ENCODE measurements around the gene HOMER3. TPM values are rescaled to one million over a fixed set of nuclear protein-coding genes. Genes with fewer than 3 reads are reported as not detected.

Gene HOMER3
- total RNA-seq, 2 experiments from 2014 or later, result 1.0 to 1.3 TPM

- CTCF ChIA-PET, result no interaction called here
These were observed 8.7 kb downstream of the HOMER3 start for GRCh38 chr19:18932216-18932841.

DNA sequence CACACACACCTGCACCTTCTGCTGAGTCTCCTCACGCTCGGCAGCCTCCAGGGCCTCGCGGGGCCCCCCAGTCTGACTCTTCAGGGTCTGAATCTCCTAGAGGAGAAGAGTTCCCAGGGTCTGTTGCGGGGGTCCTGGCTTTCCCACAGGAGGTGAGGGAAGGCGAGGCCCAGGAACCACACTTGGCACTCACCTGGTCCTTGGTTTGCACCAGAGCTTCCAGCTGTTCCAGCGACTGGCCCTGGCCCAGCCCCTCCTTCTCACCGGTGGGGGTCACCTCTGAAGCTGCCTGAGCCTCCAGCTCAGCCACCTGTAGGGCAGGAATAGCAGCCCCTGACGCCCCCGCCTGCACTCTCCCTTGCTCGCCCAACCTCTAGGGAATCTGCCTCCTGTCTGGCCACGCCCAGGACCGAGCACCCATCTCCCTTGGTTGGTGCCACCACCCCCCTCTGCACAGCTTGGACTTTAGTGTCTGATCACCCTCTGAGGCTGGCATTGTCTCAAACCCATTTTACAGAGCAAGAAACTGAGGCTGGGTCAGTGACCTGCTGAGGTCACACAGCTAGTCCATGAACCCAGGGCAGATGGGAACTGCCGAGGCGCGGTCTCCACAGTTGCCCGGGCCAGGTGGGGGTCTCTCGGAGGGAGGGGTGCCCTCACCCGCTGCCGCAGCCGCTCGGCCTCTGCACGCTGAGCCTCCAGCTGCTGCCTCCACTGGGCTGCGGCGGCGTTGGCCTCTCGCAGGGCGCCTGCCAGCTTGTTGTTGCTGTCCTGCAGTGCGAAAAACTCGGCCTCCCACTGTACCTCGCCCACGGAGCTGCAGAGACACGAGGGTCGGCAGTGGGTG lies 9.5 kb downstream of the HOMER3 start:
- POLR2A ChIA-PET, result interaction anchor here (0.6 kb wide), 1 partner anchor 89 kb away, joined by 3 read pairs; no protein-coding TSS in a partner anchor
- CTCF ChIA-PET, result no interaction called here

More at GRCh38 chr19:18932216-18932841, 8.7 kb downstream of the HOMER3 start:
- POLR2A ChIA-PET, result interaction anchor here (0.5 to 0.8 kb wide), 3 partner anchors 13 to 89 kb away, joined by 3 read pairs; partner anchors contain the start of genes COPE and DDX49

GRCh38 chr19:18929311-18929710 lies 11.7 kb downstream of the HOMER3 start:
- ChIA-PET CTCF (interaction anchor here (1.3 kb wide), 1 partner anchor 12 kb away, joined by 5 read pairs; the partner anchor contains the start of gene HOMER3), POLR2A (interaction anchor here (0.6 to 1.0 kb wide), 2 partner anchors 10 to 12 kb away, joined by 3 to 5 read pairs; partner anchors contain the start of genes COPE and DDX49)

DNA sequence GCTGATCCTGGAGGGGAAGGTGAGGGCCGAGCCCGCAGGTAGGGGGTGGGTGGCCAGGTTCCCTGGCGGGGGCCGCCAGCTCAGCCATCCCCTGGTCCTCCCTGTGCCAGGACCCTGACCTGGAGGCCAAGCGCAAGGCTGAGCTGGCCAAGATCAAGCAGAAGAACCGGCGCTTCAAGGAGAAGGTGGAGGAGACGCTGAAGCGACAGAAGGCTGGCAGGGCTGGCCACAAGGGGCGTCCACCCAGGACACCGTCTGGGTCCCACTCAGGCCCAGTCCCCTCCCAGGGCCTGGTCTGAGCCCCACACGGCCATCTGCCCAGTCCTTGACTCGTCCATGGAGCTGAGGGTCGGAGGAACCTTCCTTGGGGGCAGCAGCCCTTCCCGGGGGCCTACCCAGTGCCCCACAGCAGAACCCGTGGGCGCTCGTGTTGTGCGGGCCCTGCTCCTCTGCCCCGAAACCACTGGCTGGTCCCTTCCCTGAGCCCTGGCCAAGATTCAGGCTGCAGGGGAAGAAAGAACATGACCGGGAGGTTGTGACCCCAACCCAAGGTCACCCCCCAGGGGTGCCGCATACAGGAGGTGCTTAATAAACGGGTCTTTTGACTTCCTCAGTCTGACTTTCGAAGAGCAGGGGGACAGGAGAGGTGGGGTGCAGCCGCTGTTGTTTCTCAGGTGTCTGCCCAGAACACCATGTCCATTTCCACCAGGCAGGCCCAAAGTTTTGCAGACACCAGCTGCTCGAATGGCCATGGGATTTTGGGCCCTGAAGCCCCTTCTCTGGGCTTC lies 12.8 kb downstream of the HOMER3 start:
- POLR2A ChIA-PET, result interaction anchor here (0.6 to 1.0 kb wide), 2 partner anchors 9 to 610 kb away, joined by 3 read pairs; partner anchors contain the start of genes COPE and DDX49
- CTCF ChIA-PET, result no interaction called here

- ChIA-PET POLR2A (no interaction called here), CTCF (no interaction called here)
These were observed 16.3 kb downstream of the HOMER3 start for GRCh38 chr19:18924684-18925213.

GRCh38 chr19:18922228-18922985 lies 18.6 kb downstream of the HOMER3 start:
- ChIA-PET POLR2A (no interaction called here), CTCF (no interaction called here)

- CTCF ChIA-PET, result no interaction called here
- POLR2A ChIA-PET, result no interaction called here
These were observed 19.4 kb downstream of the HOMER3 start for GRCh38 chr19:18921593-18921992.

DNA sequence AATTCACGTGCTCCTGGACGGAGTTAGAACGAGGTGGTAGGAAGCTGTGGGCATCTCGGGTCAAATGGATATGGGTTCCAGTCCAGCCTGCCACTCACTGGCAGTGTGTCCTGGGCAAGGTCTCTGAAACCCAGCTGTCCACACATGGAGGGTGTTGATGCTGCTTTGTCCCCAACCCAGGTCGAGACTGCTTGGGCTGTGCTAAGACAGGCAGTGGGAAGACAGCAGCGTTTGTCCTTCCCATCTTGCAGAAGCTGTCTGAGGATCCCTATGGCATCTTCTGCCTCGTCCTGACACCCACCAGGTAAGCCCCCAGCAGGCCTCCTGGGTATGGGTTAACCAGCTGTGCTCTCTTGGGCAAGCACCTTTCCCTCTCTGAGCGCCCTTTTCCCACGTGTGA lies 20.6 kb downstream of the HOMER3 start:
- ChIA-PET CTCF (no interaction called here), POLR2A (interaction anchor here (0.5 kb wide), 1 partner anchor 15 kb away, joined by 3 read pairs; no protein-coding TSS in a partner anchor)

GRCh38 chr19:18919900-18920214 lies 21.2 kb downstream of the HOMER3 start:
- CTCF ChIA-PET, result interaction anchor here (0.5 to 1.1 kb wide), 2 partner anchors 52 to 1177 kb away, joined by 3 read pairs; no protein-coding TSS in a partner anchor
- POLR2A ChIA-PET, result interaction anchor here (0.6 to 1.3 kb wide), 7 partner anchors 9 to 348 kb away, joined by 3 to 7 read pairs (median 3); partner anchors contain the start of genes REX1BD and UBA52

DNA sequence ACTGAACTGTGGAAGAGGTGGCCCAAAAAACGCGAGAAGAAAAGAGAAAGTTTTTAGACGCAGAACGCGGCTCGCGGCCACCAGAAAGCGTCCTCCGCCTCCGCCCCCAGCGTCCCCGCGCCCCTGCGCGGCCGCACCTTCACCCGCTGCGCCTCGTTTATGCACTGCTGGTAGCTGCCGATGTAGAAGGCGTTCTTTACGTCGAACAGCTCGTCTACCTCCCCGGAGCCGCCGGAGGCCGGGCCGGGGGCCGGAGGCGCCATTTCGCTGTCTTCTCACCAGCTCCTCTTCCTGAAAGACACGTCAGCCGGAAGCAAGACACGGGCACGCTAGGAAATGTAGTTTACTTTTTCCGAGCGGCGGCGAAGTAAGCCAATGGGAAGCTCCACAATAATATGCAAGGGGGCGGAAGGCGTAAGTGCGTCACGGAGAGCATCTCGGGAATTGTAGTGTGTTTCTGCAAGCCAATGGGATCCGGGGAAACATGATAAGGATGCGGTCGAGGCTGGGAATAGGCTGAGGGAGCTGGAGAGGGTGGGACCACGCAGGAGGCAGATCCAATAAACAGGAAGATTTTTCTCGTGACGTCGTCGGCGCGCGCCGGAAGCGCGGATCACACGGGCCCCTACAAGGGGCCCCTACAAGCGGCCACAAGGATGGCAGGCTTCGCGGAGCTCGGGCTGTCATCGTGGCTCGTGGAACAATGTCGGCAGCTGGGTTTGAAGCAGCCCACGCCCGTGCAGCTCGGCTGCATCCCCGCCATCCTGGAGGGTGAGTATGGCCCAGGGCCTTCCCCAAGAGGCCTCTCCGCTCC lies 21.7 kb downstream of the HOMER3 start, which contains the start of the genes COPE and DDX49:
TSS of gene COPE (minus strand) at position 302 of the 814 bp plus-strand sequence. CDS start at position 263, 39 bp downstream.
TSS of gene DDX49 (plus strand) at position 630 of the 814 bp plus-strand sequence. CDS start at position 657, 27 bp downstream.
- CTCF ChIA-PET, result interaction anchor here (0.5 to 1.1 kb wide), 4 partner anchors 52 to 1177 kb away, joined by 3 to 4 read pairs (median 3); no protein-coding TSS in a partner anchor
- POLR2A ChIA-PET, result interaction anchor here (0.5 to 1.3 kb wide), 14 partner anchors 9 to 348 kb away, joined by 3 to 7 read pairs (median 3); partner anchors contain the start of genes REX1BD and UBA52

- ChIA-PET POLR2A (interaction anchor here (0.7 kb wide), 1 partner anchor 65 kb away, joined by 3 read pairs; no protein-coding TSS in a partner anchor), CTCF (interaction anchor here (0.7 to 2.1 kb wide), 2 partner anchors 53 to 69 kb away, joined by 3 to 5 read pairs; no protein-coding TSS in a partner anchor)
These were observed 23.4 kb downstream of the HOMER3 start for GRCh38 chr19:18917593-18917992.

- CTCF ChIA-PET, result no interaction called here
- POLR2A ChIA-PET, result no interaction called here
These were observed 25.4 kb downstream of the HOMER3 start for GRCh38 chr19:18915639-18916038.

DNA sequence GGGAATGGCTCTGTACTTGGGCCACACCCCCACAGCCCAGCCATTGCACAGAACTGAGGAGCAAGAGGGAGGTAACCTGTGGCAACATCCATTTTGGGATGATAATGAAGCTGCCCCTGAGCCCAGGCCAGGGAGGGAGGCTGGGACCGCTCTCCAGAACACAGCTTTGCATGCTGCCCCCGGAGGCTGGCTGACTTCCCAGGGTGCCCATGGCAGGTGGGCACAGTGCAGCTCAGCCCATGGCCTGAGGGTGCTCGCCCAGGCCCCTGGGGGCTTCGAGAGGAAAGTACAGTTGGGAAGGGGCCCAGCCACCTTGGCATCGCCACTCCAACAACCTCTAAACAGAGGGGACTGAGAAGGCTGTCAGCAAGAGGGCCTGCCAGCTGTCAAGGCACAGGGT lies 27.6 kb downstream of the HOMER3 start:
- POLR2A ChIA-PET, result no interaction called here
- CTCF ChIA-PET, result no interaction called here

DNA sequence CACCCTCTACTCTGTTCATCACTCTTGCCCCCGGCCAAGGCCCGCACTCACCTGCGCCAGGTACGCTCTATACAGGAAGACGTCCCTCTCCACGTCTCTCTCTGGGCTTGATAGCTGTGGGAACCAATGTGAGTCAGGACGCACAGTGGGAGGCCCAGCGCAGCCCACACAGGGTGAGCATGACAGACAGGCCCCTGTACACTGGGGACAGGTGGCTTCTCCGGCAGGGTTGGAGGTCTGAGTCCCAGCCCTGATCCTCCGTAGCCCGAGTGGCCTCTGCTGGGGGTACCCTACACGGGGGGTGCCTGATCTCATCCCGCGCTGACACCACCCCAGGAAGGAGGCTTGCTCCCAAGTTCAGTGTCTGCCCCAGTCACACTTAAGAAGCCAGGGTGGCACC lies 28.1 kb downstream of the HOMER3 start:
- CTCF ChIA-PET, result no interaction called here
- POLR2A ChIA-PET, result no interaction called here

- ChIA-PET POLR2A (interaction anchor here (1.6 kb wide), 1 partner anchor 9 kb away, joined by 3 read pairs; the partner anchor contains the start of gene DDX49), CTCF (no interaction called here)
These were observed 30.1 kb downstream of the HOMER3 start for GRCh38 chr19:18910801-18911436.

GRCh38 chr19:18910010-18910409 lies 31.0 kb downstream of the HOMER3 start:
- POLR2A ChIA-PET, result interaction anchor here (1.6 kb wide), 1 partner anchor 10 kb away, joined by 3 read pairs; the partner anchor contains the start of gene DDX49

More at GRCh38 chr19:18910010-18910409, 31.0 kb downstream of the HOMER3 start:
- CTCF ChIA-PET, result no interaction called here

All from activated CD8-positive, alpha-beta memory T cell treated with anti-CD3 and anti-CD28 coated beads for 36 hours (primary cell).